HG03432 (cell line): ENCODE data around the gene ELP4.
A peak's percentile ranks its signal among the peaks of the same experiment; 100 is the strongest.

Experiments
- ATAC-seq: cut with Tn5 transposase; IDR thresholded peaks from one replicate; pipeline ENCODE4 v1.9.1; 2021; ENCODE audit warnings: mild to moderate bottlenecking, moderate library complexity; ENCODE audit not compliant: unreplicated experiment

Gene ELP4

DNA sequence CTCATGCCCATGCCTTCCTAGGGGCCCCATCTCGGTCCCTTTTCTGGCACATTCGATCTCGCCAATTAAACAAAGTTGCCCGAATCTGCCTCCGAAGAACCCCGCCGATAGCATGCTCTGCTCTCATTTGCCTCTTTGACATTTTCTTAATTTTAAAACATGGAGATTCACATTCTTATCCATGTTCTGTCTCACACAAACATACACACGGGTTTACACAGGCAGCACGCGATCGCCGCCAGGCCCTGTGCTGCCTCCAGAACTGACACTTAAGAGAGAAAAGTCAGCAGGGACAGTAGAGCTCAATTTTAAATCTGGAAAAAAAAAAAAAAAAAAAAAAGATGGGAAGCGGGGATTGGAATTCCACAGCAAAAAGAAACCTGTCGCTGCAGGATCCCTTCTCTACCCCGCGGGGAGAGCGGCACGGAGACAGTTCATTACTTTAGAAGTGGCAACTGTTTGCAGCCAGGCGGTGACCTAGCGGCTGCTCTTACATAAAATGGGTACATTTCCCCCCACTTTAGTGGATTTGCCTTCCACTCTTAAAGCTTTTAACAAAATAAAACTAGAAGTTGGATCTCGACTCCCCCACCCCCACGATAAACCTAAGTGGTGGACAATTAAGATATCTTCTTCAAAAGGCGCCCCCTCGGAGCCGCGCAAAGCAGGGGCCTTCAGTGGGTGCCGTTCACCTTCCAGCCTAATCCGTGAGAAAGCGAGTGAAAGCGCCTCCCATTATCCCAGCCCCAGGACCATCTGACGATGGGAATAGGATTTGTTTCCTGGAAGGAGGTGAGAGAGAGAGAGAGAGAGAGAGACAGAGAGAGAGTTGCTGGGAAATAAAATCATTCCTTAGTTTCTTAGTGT lies 287.9 kb downstream of the ELP4 start:
- no peak for ATAC-seq

DNA sequence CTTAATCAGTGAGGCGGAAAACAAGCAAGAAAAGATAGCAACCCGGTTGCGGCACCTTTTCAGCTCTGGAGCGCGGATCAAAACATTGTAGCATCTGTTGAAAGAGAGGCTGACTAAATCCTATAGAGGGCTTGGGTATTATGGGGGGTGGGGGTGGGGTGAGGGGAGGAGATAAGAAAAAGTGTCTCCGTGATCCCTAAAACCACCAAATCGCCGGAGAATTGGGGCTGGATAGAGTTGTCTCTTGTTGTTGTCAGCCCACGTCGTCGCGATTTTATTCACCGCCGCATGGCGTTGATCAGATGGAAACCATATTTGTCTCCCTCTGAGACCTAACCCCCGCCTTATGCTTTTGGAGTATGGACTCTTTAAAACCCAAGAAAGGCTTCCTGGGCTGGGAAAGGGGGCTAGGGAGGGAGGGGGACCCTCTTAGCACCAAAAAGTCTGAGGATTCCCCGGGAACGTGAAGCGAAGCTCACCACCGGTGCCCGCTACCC lies 288.5 kb downstream of the ELP4 start:
- no peak for ATAC-seq

DNA sequence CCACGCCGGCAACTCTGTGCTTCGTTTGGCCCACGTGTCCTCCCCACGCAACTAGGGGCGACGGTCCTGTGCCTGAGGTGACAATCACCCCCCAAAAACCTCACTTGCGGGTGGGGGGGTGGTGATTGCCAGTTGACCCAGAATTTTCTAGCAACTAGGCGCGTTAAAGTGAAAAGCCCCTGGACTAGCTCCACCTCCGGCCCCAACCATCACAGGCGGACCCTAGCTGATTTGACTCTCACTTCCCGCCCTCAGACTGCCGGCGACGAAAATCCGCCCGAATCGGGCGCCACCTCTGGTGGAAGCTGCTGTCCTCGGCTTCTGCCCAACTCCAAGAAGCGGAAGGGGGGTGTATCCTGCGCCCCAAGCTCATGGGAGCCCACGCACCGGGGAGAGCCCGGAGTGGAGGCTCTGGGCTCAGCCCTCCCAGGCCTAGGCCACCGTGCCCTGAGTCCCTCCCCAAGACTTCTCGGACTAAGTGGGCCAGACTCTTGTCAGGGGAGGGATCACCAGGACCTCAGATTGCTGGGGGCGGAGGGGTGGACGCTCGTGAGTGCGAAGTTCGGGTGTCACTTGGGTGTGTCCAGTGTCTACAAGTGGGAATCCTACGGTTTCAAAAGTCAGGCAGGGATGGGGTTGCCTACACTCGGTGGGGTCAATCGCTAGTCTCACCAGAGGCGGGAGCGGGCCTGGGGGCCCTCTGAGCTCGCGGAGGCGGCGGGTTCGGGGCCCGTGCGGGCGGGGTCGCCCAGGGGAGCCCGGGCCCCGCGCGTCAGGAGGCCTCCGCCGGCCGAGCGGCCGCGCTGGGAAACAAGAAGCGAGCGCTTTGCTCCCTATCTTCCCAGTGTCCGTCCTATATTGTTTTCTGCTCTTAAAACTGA lies 289.2 kb downstream of the ELP4 start:
- ATAC-seq = no peak

DNA sequence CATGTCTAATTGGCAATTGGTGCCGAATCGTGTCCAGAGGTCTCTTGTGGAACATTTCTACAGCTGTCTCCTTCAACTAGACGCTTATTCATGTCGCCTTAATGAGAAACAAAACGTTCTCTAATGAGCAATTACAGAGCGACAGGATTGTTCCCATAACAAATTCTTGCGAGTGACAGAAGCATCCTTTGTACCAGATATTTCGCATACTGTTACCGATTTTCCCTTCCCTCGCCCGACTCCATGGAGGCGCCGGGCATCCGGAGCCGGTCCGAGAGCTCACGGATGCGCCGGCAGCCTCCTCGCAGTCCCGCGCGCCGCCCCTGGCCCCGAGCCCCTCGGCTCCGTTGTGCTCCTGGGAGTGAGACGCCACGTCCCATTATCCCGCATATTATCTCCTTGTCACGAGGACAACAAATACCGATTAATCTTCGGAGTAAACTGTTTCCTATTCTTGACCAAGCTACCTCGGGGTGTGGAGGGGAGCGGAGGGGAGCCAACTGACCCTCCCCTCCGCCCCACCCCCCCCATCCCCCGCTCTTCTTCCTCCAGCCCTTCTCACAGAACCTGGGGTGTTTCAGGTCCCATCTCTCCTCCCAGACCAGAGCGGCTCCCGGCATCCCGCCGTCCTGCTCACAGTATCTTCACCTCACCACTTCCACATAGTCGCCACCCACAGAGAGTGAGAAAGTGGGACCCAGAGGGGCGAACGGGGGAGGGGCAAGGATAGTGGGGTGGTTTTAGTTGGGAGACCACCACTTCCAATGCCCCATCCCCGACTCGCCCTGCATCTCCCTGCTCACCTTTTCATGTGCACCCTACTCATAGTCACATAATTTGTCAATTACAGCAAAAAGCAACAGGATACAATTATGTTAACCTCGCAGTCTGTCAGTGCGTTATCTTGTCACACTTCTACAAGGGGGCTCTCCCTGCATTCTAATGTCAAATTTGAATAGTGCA lies 290.1 kb downstream of the ELP4 start:
- ATAC-seq = no peak

DNA sequence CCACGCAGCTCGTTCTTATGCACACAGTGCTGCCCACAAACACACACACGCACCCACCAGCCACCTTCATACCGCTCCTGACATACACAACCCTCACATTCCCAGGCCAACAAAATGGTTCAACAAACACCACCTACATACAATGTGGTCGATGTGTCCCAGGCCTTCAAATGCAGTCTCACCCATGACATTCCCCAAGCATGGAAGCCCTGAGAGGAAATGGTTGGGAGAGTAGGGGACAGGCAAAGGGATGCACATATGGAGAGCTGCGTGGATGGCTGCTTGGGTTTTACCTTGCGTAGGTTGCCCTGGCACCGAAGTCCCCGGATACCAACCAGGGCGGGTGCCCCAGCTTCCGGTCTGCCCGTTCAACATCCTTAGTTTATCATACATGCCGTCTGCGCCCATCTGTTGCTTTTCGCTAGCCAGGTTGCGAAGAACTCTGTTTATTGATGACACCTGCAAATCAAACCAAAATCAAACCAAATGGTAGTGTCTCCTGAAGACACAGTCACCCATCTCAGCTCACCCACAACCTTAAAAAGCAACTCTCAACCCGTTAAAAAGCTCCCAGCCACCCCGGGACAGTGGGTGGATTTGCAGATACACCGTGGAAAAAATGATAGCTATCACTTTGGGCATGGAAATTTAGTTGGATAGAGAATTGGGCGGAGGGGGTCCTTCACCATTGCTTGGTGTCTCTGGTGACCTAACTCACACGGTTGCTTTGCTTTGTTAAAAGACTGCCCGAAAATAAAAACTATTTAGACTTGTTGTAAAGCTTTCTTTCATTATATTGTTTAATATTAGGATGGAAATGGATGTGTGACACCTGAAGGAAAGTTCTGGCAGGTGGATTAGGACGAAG lies 291.1 kb downstream of the ELP4 start:
- no peak for ATAC-seq

DNA sequence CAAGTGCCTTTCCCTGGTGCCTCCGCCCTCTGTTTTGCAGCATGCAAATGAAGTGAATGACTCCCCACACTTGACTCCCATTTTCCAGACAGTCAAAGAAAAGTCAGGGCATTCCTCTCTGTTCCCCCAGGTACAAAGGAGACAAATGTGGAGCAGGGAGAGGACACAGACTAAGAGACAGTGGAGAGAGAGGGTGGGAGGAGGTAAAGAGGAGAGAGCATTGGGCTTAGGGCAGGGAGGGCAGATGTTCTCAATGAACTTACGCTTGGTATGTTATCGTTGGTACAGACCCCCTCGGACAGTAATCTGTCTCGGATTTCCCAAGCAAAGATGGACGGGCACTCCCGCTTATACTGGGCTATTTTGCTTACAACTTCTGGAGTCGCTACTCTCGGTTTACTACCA lies 291.7 kb downstream of the ELP4 start:
- no peak for ATAC-seq

DNA sequence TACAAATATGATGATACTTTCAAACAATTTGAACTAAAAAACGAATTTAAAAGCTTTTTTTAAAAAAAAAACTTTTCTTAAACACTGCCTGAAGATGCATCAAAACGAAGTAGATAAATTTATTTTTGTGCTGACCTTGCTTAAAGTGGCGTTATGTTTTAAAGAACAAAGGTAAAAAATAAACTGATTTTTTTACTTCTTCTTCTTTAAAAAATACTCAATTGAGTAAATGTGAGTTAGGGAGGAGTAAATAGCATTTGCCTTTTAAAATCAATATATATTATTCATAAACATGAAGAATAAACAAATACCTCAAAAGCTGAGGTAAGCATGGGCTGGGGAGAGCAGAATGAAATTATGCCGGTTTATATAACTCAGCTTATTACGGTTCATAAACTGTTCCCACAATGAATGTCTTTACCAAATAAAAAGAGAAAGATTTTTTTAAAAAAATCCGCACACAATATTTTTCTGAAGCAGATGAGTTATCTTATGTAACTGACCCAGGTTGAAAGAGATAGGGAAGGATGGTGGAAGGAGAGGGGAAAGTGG lies 292.5 kb downstream of the ELP4 start:
- ATAC-seq = no peak

DNA sequence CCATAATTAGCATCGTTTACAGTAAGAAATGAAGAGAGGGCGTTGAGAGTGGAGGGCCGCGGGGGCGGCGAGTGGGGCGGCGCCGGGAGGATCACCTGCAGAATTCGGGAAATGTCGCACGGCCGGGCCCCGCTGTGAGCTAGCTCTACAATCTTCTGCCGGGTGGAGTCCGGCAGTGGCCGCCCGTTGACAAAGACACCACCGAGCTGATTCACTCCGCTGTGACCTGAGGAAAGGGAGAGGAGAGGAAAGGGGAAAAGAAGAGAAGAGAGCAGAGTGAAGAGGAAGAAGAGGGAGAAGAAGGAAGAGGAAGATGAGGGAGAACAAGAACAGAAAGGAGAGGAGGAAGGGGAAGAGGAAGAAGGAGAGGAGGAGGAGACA lies 293.0 kb downstream of the ELP4 start:
- ATAC-seq = no peak

DNA sequence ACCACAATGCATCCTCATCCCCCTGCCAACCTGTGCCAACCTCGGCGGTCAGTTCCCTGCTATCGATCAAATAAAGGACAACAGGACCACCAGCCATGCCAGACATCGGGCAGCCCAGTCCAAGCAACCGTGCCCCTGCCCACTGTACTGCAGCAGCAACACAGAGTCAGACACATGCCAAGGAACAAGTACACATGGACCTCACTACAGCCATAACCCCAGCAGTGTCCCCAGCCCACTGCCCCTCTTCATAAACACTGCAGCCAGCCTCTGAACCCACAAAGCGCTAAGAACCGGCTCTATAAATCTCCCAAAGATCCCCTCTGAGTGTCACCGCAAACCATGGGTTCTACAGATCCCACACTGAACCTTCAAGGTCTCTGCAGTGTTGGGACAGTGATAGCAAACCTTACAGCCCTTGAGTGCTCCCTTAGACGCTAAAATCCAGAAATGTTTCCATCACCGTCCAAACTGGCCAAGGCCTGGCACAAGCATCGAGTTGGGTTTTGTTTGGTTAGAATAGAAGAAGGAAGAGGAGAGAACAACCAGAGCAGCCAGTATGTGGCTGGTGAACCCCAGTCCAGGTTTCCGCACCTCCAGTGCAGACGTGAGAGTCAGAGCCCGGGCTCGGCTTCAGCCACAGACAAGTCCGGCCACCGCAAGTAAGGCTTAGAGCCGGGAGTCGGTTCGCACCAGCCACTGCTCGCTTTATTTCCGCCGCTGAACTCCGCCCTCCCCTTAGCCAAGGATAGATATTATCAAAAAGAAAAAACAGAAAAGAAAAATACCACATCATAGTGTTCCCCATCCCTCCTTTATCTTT lies 293.6 kb downstream of the ELP4 start:
- no peak for ATAC-seq

DNA sequence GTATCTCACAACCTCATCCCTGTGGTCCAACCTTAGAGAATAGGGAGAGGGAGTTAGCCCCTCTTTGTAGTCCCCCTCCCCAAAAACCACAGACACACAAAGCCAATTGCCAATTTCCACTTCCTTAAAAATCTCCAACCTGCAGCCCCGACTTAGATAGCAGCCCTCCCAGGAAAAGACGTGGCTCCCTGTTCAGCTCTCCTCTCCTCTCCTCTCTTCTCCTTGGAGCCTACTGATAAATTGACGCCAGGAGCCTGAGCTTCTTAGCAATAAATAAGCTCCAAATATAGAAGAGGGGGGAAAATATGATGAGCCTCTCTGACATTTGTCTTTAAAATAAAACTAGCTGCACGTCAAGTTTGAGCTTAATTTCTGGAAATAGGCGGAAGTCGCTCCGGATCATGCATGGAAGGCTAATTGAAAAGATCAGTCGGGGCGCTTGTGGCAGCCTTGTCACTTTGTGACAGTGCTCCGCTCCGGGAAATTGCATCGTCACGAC lies 294.3 kb downstream of the ELP4 start:
- no peak for ATAC-seq

DNA sequence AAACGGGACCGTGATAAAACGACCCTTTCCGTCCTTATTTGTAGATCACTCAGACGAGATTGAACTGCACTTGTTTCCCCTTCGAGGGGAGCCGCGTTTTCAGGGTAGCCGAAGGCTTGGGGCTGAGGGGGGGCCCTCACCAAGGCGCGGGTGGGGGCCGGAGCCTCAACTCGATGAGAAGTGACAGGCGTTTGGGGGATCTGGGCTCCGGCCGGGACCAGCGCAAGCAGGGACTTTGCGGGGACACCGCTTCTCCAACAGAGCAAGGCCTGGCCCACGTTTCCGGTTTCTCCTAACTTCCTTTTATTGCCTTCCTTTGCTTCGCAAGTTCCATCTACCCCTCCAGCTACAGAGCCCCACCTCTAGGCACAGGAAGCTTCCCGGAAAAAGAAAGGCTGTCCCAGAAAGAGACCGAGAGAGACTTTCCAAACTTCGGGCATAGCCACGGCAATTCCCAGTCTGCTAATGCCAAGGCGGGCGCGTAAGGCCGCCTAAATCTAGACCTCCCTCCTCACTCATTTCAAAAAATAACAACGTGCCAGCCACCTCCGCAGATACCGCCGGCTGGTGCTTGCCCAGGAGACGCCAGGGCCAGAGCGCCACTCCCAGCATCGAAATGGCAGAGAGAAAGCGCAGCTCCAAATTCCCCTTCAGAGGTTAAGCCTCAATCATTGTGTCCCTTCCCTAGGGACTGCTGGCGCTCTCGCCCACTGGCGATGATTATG lies 294.9 kb downstream of the ELP4 start:
- peak; percentile 44 for ATAC-seq

DNA sequence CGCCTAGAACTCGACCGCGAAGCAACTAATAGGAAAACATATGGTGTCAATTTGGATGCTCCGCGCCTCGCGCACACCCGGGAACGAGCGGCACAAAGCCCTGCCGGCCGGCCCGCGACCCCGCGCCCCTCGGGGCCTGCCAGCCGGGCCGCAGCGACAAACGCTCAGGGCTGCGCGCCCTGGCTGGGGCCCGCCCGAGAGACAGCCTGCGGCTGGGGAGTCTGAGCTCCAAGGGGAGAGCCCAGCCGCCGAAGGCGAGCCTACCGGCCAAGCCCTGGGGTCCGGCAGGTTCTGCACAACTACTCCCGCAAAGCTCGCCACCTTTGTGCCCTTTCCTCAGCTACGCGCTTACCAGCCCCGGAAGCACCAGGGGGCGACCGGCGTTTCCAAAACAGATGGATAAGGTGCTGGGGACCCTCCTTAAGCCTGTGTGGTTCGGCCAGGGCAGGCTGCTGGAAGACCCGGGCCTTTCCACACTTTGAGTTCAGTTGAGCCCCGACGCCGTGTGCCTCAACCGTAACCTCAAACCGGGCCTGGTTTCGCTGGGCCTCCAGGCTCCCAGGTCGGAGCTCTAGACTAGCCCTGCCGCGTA lies 295.6 kb downstream of the ELP4 start:
- ATAC-seq = peak; percentile 20

DNA sequence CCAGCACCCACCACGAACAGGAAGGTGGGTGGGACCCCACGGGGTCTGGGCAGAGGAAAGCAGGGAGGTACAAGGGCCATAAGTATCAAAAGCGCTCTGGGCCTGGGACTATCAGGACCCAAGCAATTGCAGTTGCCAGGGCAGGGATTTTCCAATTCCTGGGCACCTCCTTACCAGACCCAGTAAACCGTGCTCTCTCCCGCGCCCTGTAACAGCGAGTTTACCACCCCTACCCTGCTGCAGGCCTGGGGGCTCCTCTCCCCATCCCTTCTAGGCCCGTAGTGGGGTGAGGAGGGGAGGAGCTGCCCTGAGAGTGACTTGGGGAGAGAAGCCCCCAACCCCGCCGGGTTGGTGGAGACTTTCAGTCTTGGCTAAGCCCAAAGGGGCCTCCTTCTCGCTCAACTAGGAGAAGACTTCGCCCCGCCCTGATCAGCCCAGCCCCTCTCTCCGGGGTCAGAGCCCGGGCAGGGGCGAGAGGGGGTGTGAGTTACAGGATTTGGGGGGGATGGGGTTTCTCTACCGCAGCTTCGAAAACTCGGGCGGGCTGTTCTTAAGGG lies 296.1 kb downstream of the ELP4 start:
- peak; percentile 2 for ATAC-seq

DNA sequence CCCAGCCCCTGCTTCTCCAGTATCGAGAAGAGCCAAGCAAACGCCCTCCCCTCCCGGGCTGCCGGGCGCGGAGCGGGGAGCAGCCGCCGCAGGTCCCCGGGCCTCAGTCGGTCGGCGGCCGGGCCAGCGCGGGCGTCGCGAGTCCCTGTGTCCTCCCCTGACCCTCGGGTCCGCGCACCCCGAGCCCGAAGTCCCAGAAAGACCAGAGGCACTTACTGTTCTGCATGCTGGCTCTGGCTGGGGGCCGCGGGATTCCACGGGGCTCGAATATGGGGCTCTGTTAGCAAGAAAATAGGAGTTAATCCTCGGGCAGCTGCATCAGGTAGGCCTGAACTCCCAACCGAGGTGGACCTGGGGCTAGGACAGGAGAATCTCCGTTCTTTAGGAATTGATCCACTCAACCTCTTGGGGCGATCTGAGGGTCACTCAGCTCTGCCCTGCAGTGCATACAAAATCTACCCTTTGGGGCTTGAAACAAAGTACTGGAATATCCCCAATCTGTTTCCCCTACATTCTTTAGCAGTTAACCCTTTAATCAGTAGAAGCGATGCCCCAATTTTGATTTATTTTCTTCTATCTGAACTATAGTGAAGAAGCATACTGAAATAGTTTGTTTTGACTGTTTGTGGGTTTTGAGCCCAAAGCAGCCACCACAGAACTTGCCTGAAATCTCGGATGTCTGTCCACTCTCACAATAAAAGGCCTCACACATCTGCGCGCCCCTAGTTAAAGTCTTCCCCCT lies 296.8 kb downstream of the ELP4 start:
- ATAC-seq = no peak

DNA sequence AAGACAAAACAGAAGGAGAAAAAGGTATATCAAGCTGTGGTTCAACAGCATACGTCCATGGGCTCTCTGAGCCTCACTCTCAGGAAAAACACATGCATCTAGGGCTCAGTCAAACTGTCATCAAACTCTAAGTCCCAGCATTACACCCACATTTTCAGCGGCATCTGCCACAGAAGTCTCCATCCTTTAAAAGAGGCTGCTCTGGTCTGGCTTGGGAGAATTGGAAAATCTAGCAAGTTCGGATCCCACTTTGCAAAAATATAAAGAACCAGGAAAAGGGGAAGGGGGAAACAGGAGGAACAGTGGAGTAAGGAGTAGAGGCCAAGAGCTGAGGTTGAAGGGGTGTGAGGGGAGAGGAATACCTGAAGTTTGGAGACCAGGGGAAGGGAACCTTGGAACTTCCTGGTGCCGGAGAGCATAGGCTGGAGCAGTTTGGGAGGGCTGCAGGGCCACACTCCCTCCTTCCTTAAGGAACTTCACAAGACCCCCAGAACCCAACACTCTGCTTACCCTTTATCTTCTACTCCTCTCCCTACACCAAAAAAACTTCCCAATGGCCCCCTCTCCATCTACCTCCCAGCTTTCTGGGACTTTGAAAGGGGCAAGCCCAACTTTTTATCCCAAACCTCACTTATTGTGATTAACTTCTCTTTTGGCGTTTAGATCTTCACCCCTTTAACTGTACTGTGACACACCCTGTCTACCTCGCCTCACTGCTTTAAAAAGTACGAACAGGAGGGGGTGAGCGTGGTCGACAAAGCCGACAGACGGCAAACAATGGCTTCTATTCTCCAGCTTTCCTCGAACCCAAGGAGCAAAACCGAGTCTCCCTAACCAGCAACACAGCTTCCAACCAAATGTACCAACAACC lies 297.6 kb downstream of the ELP4 start:
- ATAC-seq = no peak
